NOMO-1 treated with dmso at 0.1 percent for 144 hours (cell line): ENCODE data around the gene SUCLG1.
A peak's percentile ranks its signal among the peaks of the same experiment; 100 is the strongest.

Source experiments
- DNase-seq: peaks from one replicate; lab custom pipeline; 2025; ENCODE audit not compliant: unreplicated experiment; lab: John Stamatoyannopoulos, UW

SUCLG1 gene

GRCh38 chr2:84467389-84467788 lies 8.3 kb upstream of the SUCLG1 start:
- no peak for DNase-seq

GRCh38 chr2:84461310-84461709 lies 2.2 kb upstream of the SUCLG1 start:
- no peak for DNase-seq

GRCh38 chr2:84460670-84461069 lies 1.6 kb upstream of the SUCLG1 start:
- DNase-seq: no peak

- DNase-seq: no peak
Measured at GRCh38 chr2:84459944-84460429, 907 bp upstream of the SUCLG1 start.

- no peak for DNase-seq
Measured at GRCh38 chr2:84458551-84459017, 496 bp downstream of the SUCLG1 start.

- no peak for DNase-seq
Measured at GRCh38 chr2:84457686-84458085, 1.4 kb downstream of the SUCLG1 start.

- DNase-seq: no peak
Measured at GRCh38 chr2:84456156-84456555, 2.9 kb downstream of the SUCLG1 start.

GRCh38 chr2:84454581-84454980 lies 4.5 kb downstream of the SUCLG1 start:
- no peak for DNase-seq

GRCh38 chr2:84452624-84453023 lies 6.5 kb downstream of the SUCLG1 start:
- DNase-seq: no peak

- no peak for DNase-seq
Measured at GRCh38 chr2:84451579-84451978, 7.5 kb downstream of the SUCLG1 start.

GRCh38 chr2:84450288-84451227 lies 8.5 kb downstream of the SUCLG1 start:
- peak; percentile 9 for DNase-seq

- no peak for DNase-seq
Measured at GRCh38 chr2:84449711-84450110, 9.4 kb downstream of the SUCLG1 start.

- DNase-seq: no peak
Measured at GRCh38 chr2:84449055-84449454, 10.0 kb downstream of the SUCLG1 start.

GRCh38 chr2:84443477-84443876 lies 15.6 kb downstream of the SUCLG1 start:
- no peak for DNase-seq

GRCh38 chr2:84442888-84443287 lies 16.2 kb downstream of the SUCLG1 start:
- no peak for DNase-seq

GRCh38 chr2:84441505-84441904 lies 17.6 kb downstream of the SUCLG1 start:
- no peak for DNase-seq

GRCh38 chr2:84441036-84441435 lies 18.0 kb downstream of the SUCLG1 start:
- no peak for DNase-seq

- DNase-seq: no peak
Measured at GRCh38 chr2:84435345-84436025, 23.6 kb downstream of the SUCLG1 start.

- DNase-seq: no peak
Measured at GRCh38 chr2:84429328-84429727, 29.8 kb downstream of the SUCLG1 start.

- DNase-seq: no peak
Measured at GRCh38 chr2:84427235-84428138, 31.6 kb downstream of the SUCLG1 start.

- DNase-seq: no peak
Measured at GRCh38 chr2:84425310-84425709, 33.8 kb downstream of the SUCLG1 start.
